HG02938 (cell line): Measurements from ENCODE around the gene KCNS1.
"Not testable (repeated sequence)": the region's sequence is repeated elsewhere in the genome, so short reads cannot be mapped to it uniquely, and the experiment has no call there.

ENCODE experiments used
- ATAC-seq: cut with Tn5 transposase; IDR thresholded peaks from one replicate; pipeline ENCODE4 v1.9.1; 2021; ENCODE audit warnings: mild to moderate bottlenecking, moderate library complexity; ENCODE audit not compliant: unreplicated experiment

KCNS1 gene

GRCh38 chr20:45100563-45101245 lies at the start of gene KCNS1:
Gene KCNS1 (minus strand): TSS chr20:45101127. CDS start chr20:45099236, 1,891 bp downstream.
- ATAC-seq = no peak

GRCh38 chr20:45149062-45149461 lies 48.1 kb upstream of the KCNS1 start:
- ATAC-seq = no peak

- ATAC-seq = no peak
Measured at GRCh38 chr20:45140836-45141235, 39.9 kb upstream of the KCNS1 start.

- ATAC-seq = not testable (repeated sequence)
Measured at GRCh38 chr20:45139733-45140375, 38.9 kb upstream of the KCNS1 start.

GRCh38 chr20:45138561-45139300 lies 37.8 kb upstream of the KCNS1 start:
- no peak for ATAC-seq

GRCh38 chr20:45136911-45137310 lies 36.0 kb upstream of the KCNS1 start:
- ATAC-seq = no peak

- no peak for ATAC-seq
Measured at GRCh38 chr20:45128099-45128498, 27.2 kb upstream of the KCNS1 start.

- ATAC-seq = no peak
Measured at GRCh38 chr20:45124365-45124764, 23.4 kb upstream of the KCNS1 start, which contains the start of gene WFDC12. Gene WFDC12 (minus strand): TSS chr20:45124465. CDS start chr20:45124447, 18 bp downstream.

GRCh38 chr20:45121388-45121787 lies 20.5 kb upstream of the KCNS1 start:
- ATAC-seq = no peak

- ATAC-seq = no peak
Measured at GRCh38 chr20:45119556-45120266, 18.8 kb upstream of the KCNS1 start.

GRCh38 chr20:45118028-45118427 lies 17.1 kb upstream of the KCNS1 start:
- no peak for ATAC-seq

GRCh38 chr20:45117581-45117980 lies 16.7 kb upstream of the KCNS1 start:
- ATAC-seq = no peak

- ATAC-seq = no peak
Measured at GRCh38 chr20:45115829-45116228, 14.9 kb upstream of the KCNS1 start.

GRCh38 chr20:45115386-45115774 lies 14.5 kb upstream of the KCNS1 start:
- ATAC-seq = no peak

GRCh38 chr20:45114465-45115385 lies 13.8 kb upstream of the KCNS1 start, which contains the start of gene WFDC5:
Gene WFDC5 (minus strand): TSS chr20:45115174. CDS start chr20:45115083, 91 bp downstream.
- ATAC-seq = no peak

- ATAC-seq = no peak
Measured at GRCh38 chr20:45113865-45114264, 12.9 kb upstream of the KCNS1 start.

GRCh38 chr20:45112754-45113153 lies 11.8 kb upstream of the KCNS1 start:
- no peak for ATAC-seq

- ATAC-seq = no peak
Measured at GRCh38 chr20:45111799-45112471, 11.0 kb upstream of the KCNS1 start.

- no peak for ATAC-seq
Measured at GRCh38 chr20:45111285-45111684, 10.4 kb upstream of the KCNS1 start.
